H1 (cell line): Measurements from ENCODE around the gene VPS13D. TPM values are rescaled to one million over a fixed set of nuclear protein-coding genes. Genes with fewer than 3 reads are reported as not detected.

ENCODE experiments used
- CTCF ChIA-PET: fragments of 300-600 bp; sonication (Branson Sonifier 250); formaldehyde crosslinking; loops from one replicate; lab custom pipeline; 2021; ENCODE audit not compliant: partially characterized antibody; lab: Charles Lee
- POLR2A ChIA-PET: fragments of 300-600 bp; sonication (Branson Sonifier 250); formaldehyde crosslinking; loops from one replicate; lab custom pipeline; 2021; ENCODE audit warnings: inconsistent platforms; ENCODE audit not compliant: partially characterized antibody; lab: Charles Lee
- DNase-seq, 2 experiments: peaks; one replicate each; pipeline versions ENCODE4 v3.0.0 to v3.0.0-alpha.2; 2010 to 2022; ENCODE audit warnings: low spot score in 2 of 2, low read depth in 1 of 2, mixed read lengths in 1 of 2
- FAIRE-seq: peaks from 2 replicates; lab custom pipeline; 2011; peaks lifted over from hg19 to GRCh38; lab: Jason Lieb, UNC
- H2AFZ ChIP-seq: 2 replicates; pipeline ENCODE4 v1.8.1; 2012; ENCODE audit warnings: low read length, inconsistent platforms
- H2AK5ac ChIP-seq: 2 replicates; pipeline ENCODE4 v1.6.1; 2013; ENCODE audit warnings: low read depth, low read length
- H2BK120ac ChIP-seq: replicated peaks from 2 replicates; pipeline ENCODE3; 2013; ENCODE audit warnings: low read depth, low read length, inconsistent platforms
- H2BK12ac ChIP-seq: 2 replicates; pipeline ENCODE4 v1.6.1; 2013; ENCODE audit warnings: low read depth, low read length
- H2BK15ac ChIP-seq: 2 replicates; pipeline ENCODE4 v1.6.1; 2013; ENCODE audit warnings: low read length
- H2BK20ac ChIP-seq: 2 replicates; pipeline ENCODE4 v1.6.1; 2013; ENCODE audit warnings: low read length
- H2BK5ac ChIP-seq: 2 replicates; pipeline ENCODE4 v1.6.1; 2013; ENCODE audit warnings: low read depth, low read length
- H3K14ac ChIP-seq: 2 replicates; pipeline ENCODE4 v1.6.1; 2013; ENCODE audit warnings: inconsistent platforms; ENCODE audit not compliant: insufficient read length
- H3K18ac ChIP-seq: 2 replicates; pipeline ENCODE4 v1.6.1; 2013; ENCODE audit warnings: low read length; ENCODE audit errors: extremely low read depth
- H3K23ac ChIP-seq: 2 replicates; pipeline ENCODE4 v1.6.1; 2013; ENCODE audit warnings: inconsistent platforms; ENCODE audit not compliant: insufficient read length
- H3K23me2 ChIP-seq: 2 replicates; pipeline ENCODE4 v1.6.1; 2013; ENCODE audit warnings: low read depth, low read length
- H3K27ac ChIP-seq: 2 replicates; pipeline ENCODE4 v1.6.1; 2011; ENCODE audit warnings: low read depth, low read length, inconsistent platforms
- H3K27me3 ChIP-seq, 4 experiments: replicated peaks in 1 of 4; 1 replicate in 1 of 4; 2 replicates in 3 of 4; pipeline versions ENCODE4 v1.6.1 to v1.8.1; 2011 to 2013; ENCODE audit warnings: low read length in 3 of 4, mild to moderate bottlenecking in 3 of 4, inconsistent platforms in 2 of 4, mixed read lengths in 2 of 4, moderate library complexity in 1 of 4; ENCODE audit not compliant: control insufficient read depth in 3 of 4, insufficient read depth in 3 of 4; ENCODE audit errors: extremely low read depth in 1 of 4
- H3K36me3 ChIP-seq, 4 experiments: 2 replicates each; pipeline versions ENCODE4 v1.6.1 to v1.8.1; 2011 to 2013; ENCODE audit warnings: mild to moderate bottlenecking in 4 of 4, low read length in 3 of 4, moderate library complexity in 2 of 4, control low read depth in 1 of 4, inconsistent platforms in 1 of 4; ENCODE audit not compliant: insufficient read depth in 4 of 4, control insufficient read depth in 2 of 4
- H3K4ac ChIP-seq: replicated peaks from 2 replicates; pipeline ENCODE3; 2013; ENCODE audit warnings: low read length, low read depth, mixed read lengths, inconsistent platforms; ENCODE audit not compliant: insufficient read length
- H3K4me1 ChIP-seq, 4 experiments: replicated peaks in 1 of 4; 1 replicate in 1 of 4; 2 replicates in 3 of 4; pipeline versions ENCODE4 v1.6.1 to v1.8.1; 2011 to 2013; ENCODE audit warnings: low read length in 3 of 4, inconsistent platforms in 2 of 4, mixed read lengths in 1 of 4; ENCODE audit not compliant: insufficient read depth in 4 of 4, control insufficient read depth in 3 of 4
- H3K4me2 ChIP-seq, 2 experiments: 2 replicates each; pipeline versions ENCODE4 v1.6.1 to v1.8.1; 2011 to 2013; ENCODE audit warnings: low read depth in 2 of 2, low read length in 2 of 2, control low read depth in 1 of 2, inconsistent platforms in 1 of 2, mild to moderate bottlenecking in 1 of 2; ENCODE audit not compliant: insufficient read depth in 1 of 2
- H3K4me3 ChIP-seq, 4 experiments: fragments of 200-600, 300-600 bp in 1 of 4; sonication (generic), shearing (Covaris generic), sonication (Bioruptor Twin) in 1 of 4; 2 replicates each; pipeline versions ENCODE4 v1.5.1 to v1.8.1; 2011 to 2016; ENCODE audit warnings: low read length in 4 of 4, low read depth in 3 of 4, control low read depth in 2 of 4, inconsistent platforms in 2 of 4, mild to moderate bottlenecking in 2 of 4, mixed read lengths in 1 of 4, moderate library complexity in 1 of 4; ENCODE audit not compliant: insufficient read depth in 2 of 4; ENCODE audit errors: extremely low read depth in 1 of 4
- H3K56ac ChIP-seq: replicated peaks from 2 replicates; pipeline ENCODE3; 2013; ENCODE audit warnings: low read depth, mild to moderate bottlenecking, mixed read lengths, low read length, inconsistent platforms; ENCODE audit not compliant: insufficient read length
- H3K79me1 ChIP-seq: 2 replicates; pipeline ENCODE4 v1.6.1; 2013; ENCODE audit warnings: low read depth, low read length, control low read depth
- H3K79me2 ChIP-seq, 2 experiments: 2 replicates each; pipeline versions ENCODE4 v1.6.1 to v1.8.1; 2012 to 2013; ENCODE audit warnings: low read length in 2 of 2, mild to moderate bottlenecking in 2 of 2, inconsistent platforms in 1 of 2; ENCODE audit not compliant: insufficient read depth in 2 of 2, control insufficient read depth in 1 of 2
- H3K9ac ChIP-seq, 4 experiments: replicated peaks in 1 of 4; 1 replicate in 1 of 4; 2 replicates in 3 of 4; pipeline versions ENCODE4 v1.6.1 to v1.8.1; 2011 to 2013; ENCODE audit warnings: low read depth in 3 of 4, low read length in 3 of 4, control low read depth in 2 of 4, mild to moderate bottlenecking in 2 of 4, moderate library complexity in 2 of 4, inconsistent platforms in 1 of 4; ENCODE audit errors: extremely low read depth in 1 of 4
- H3K9me3 ChIP-seq, 2 experiments: 2 replicates each; pipeline versions ENCODE4 v1.6.1 to v1.8.1; 2012 to 2013; ENCODE audit warnings: mild to moderate bottlenecking in 2 of 2, moderate library complexity in 2 of 2, control low read depth in 1 of 2, inconsistent platforms in 1 of 2, low read depth in 1 of 2, low read length in 1 of 2, mixed read lengths in 1 of 2; ENCODE audit not compliant: insufficient read depth in 2 of 2
- H4K20me1 ChIP-seq, 2 experiments: replicated peaks in 1 of 2; 2 replicates each; pipeline versions ENCODE3 to v1.8.1; 2011 to 2013; ENCODE audit warnings: inconsistent platforms in 2 of 2, low read length in 2 of 2, mild to moderate bottlenecking in 1 of 2; ENCODE audit not compliant: insufficient read depth in 2 of 2, control insufficient read depth in 1 of 2
- H4K5ac ChIP-seq: 2 replicates; pipeline ENCODE4 v1.6.1; 2013; ENCODE audit warnings: low read length, low read depth, mixed read lengths, inconsistent platforms; ENCODE audit not compliant: insufficient read length
- H4K8ac ChIP-seq: 2 replicates; pipeline ENCODE4 v1.8.0; 2013; ENCODE audit warnings: mild to moderate bottlenecking, moderate library complexity, low read length, inconsistent platforms; ENCODE audit not compliant: insufficient read depth; ENCODE audit errors: extremely low read depth
- H4K91ac ChIP-seq: replicated peaks from 2 replicates; pipeline ENCODE3; 2013; ENCODE audit warnings: low read length, mixed read lengths, inconsistent platforms; ENCODE audit not compliant: insufficient read length
- ASH2L ChIP-seq: fragments of 200-600, 300-600 bp; sonication (generic); IDR thresholded peaks from one replicate; pipeline ENCODE4 v1.7.1; 2017; ENCODE audit warnings: low read length
- CBX5 ChIP-seq: fragments of 300-800, 300-1000 bp; sonication (generic); IDR thresholded peaks from 2 replicates; pipeline ENCODE4 v1.7.1; 2016; ENCODE audit warnings: antibody characterized with exemption, low read length, low read depth
- CREB1 ChIP-seq: IDR thresholded peaks from 2 replicates; pipeline ENCODE4 v1.6.1; 2012; ENCODE audit warnings: inconsistent platforms
- RNF2 ChIP-seq: fragments of 200-900, 300-1000 bp; sonication (generic); IDR thresholded peaks from 2 replicates; pipeline ENCODE4 v1.7.1; 2016; ENCODE audit warnings: borderline replicate concordance, low read depth, mild to moderate bottlenecking, antibody characterized with exemption, low read length; ENCODE audit not compliant: poor library complexity, severe bottlenecking; ENCODE audit errors: missing control alignments
- SP2 ChIP-seq: IDR thresholded peaks from 2 replicates; pipeline ENCODE4 v1.6.1; 2012; ENCODE audit warnings: mild to moderate bottlenecking, low read length, inconsistent platforms
- TAF7 ChIP-seq: optimal IDR thresholded peaks from 2 replicates; pipeline ENCODE3; 2011; ENCODE audit warnings: low read depth, mild to moderate bottlenecking, inconsistent platforms, low read length, moderate library complexity, borderline replicate concordance
- TCF12 ChIP-seq: IDR thresholded peaks from 2 replicates; pipeline ENCODE4 v1.6.1; 2011; ENCODE audit warnings: low read depth, mild to moderate bottlenecking, low read length
- WGBS, 2 experiments: shearing (Covaris generic) in 1 of 2; methylation state at CpG; one replicate each; pipeline versions ENCODE4 v1.1.6 to v1.1.7; 2013 to 2015; ENCODE audit warnings: low lambda C conversion rate in 2 of 2, mixed read lengths in 2 of 2, inconsistent platforms in 1 of 2, low coverage in 1 of 2, missing lambda C conversion rate in 1 of 2; ENCODE audit not compliant: insufficient replicate concordance in 2 of 2, insufficient coverage in 1 of 2, insufficient read length in 1 of 2; ENCODE audit errors: extremely low coverage in 1 of 2, missing lambda C conversion rate in 1 of 2; 5-methylcytosine and 5-hydroxymethylcytosine counted together
- polyA plus RNA-seq, 7 experiments: library from polyadenylated mRNA; depleted of rRNA in 3 of 7; stranded (reverse) in 5 of 7; unstranded in 2 of 7; fragments of >200 nt in 5 of 7; fragments of 200-250 nt in 2 of 7; gene quantifications; 1 replicate in 5 of 7; 2 replicates in 1 of 7; 4 replicates in 1 of 7; pipeline versions ENCODE4 v1.2.1 to v1.2.3, GENCODE V29; 2011 to 2013; ENCODE audit warnings: missing spikeins in 2 of 7, mixed read lengths in 2 of 7
- total RNA-seq: library from RNA; stranded (reverse); fragmentation: NEBNext Ultra II Directional; extraction: Animal tissue kit (Norgen Biotek cat#: 25700); gene quantifications from 2 replicates; pipeline ENCODE4 v1.2.1, GENCODE V29; 2021
- TF ChIP-seq, protein P1 (sequence below): IDR thresholded peaks from 2 replicates; pipeline ENCODE4 v1.6.1; 2012; ENCODE audit warnings: low read length, inconsistent platforms

Gene VPS13D
- total and polyA plus RNA-seq, 2 of the 8 experiments (the other 6 are each of a cell fraction or from before 2014, with no cell fraction given) = 10.9 to 31.2 TPM

DNA sequence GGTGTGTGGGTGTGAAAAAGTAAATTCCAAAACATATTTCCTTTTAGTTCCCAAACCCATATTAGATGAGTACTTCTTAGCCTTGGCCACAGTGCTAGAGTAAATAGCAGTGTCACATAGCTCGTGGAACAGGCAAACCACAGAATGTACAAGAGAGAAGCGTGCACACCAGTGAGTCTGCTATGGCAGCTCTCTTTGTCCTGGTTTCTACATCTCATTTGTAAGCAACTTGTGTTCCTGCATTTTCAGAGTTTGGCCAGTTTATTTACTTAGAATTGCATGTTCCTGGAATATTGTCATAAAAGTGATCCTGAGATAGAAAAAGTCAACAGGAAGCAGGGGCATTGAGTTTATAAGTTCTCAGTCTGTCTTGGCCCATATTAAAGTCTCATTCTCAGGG lies 246.1 kb downstream of the VPS13D start:
- Histone ChIP-seq H3K79me1 (no peaks in the 10 kb centered on the region), H3K56ac (no peak overlapping the region), H3K27ac (no peak overlapping the region), H3K4me1 (peaks cover 0 to 9% (median 2%) of the 10 kb centered on the region in 4 experiments; a peak in 3 of 7 replicates), H3K4me2 (no peak overlapping the region), H2AK5ac (no peak overlapping the region), H3K79me2 (no peaks in the 10 kb centered on the region), H2BK120ac (no peak overlapping the region), H3K27me3 (no peaks in the 10 kb centered on the region), H3K4me3 (no peak overlapping the region), H4K20me1 (no peaks in the 10 kb centered on the region), H3K23ac (no peak overlapping the region), H3K9ac (no peak overlapping the region), H2AFZ (no peak overlapping the region), H2BK12ac (no peak overlapping the region), H3K4ac (no peak overlapping the region), H3K18ac (no peak overlapping the region), H3K9me3 (peaks cover 9% of the 10 kb centered on the region in 2 experiments; a peak in 3 of 4 replicates), H3K36me3 (peaks cover 0 to 7% (median 2%) of the 10 kb centered on the region in 4 experiments; a peak in 3 of 8 replicates), H4K5ac (no peak overlapping the region), H2BK5ac (no peak overlapping the region), H2BK20ac (no peak overlapping the region), H3K23me2 (no peaks in the 10 kb centered on the region), H2BK15ac (no peak overlapping the region), H4K91ac (no peak overlapping the region), H3K14ac (no peak overlapping the region), H4K8ac (no peak overlapping the region)
- 77% methylated on average over 2 of the region's 2 CpGs; no CpG with 5 or more reads in 1 of the 2 experiments for WGBS, 2 experiments
- DNase-seq (no peak), FAIRE-seq (no peak)
- CTCF ChIA-PET = no interaction called here
- TF ChIP-seq ASH2L = no peak
- TF ChIP-seq RNF2 = no peak
- TF ChIP-seq TAF7 = no peak
- TF ChIP-seq, protein P1, sequence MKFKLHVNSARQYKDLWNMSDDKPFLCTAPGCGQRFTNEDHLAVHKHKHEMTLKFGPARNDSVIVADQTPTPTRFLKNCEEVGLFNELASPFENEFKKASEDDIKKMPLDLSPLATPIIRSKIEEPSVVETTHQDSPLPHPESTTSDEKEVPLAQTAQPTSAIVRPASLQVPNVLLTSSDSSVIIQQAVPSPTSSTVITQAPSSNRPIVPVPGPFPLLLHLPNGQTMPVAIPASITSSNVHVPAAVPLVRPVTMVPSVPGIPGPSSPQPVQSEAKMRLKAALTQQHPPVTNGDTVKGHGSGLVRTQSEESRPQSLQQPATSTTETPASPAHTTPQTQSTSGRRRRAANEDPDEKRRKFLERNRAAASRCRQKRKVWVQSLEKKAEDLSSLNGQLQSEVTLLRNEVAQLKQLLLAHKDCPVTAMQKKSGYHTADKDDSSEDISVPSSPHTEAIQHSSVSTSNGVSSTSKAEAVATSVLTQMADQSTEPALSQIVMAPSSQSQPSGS = no peak
- no peak for TF ChIP-seq SP2
- TF ChIP-seq CBX5 = no peak
- TF ChIP-seq TCF12 = no peak
- TF ChIP-seq CREB1 = no peak
- POLR2A ChIA-PET = interaction anchor here (1.2 kb wide), 1 partner anchor 18 kb away, joined by 3 read pairs; no protein-coding TSS in a partner anchor
